Ascending aorta (tissue), 2 donors: Measurements from ENCODE around the gene UCHL1. TPM values are rescaled to one million over a fixed set of nuclear protein-coding genes. Genes with fewer than 3 reads are reported as not detected.
A peak's percentile ranks its signal among the peaks of the same experiment; 100 is the strongest.

ENCODE experiments used
- DNase-seq, 2 donors: peaks; one replicate each; pipeline ENCODE4 v3.0.0-alpha.2; 2019; ENCODE audit warnings: low spot score in 2 of 2
- H3K27ac ChIP-seq, 2 donors: fragments of 200-600 bp; sonication (generic); one replicate each; pipeline ENCODE4 v1.5.1; 2016 to 2017; ENCODE audit warnings: mild to moderate bottlenecking in 1 of 2
- H3K27me3 ChIP-seq: fragments of 200-600 bp; sonication (generic); one replicate; pipeline ENCODE4 v1.5.1; 2017
- H3K36me3 ChIP-seq, 2 donors: fragments of 200-600 bp; sonication (generic); one replicate each; pipeline ENCODE4 v1.5.1; 2016
- H3K4me1 ChIP-seq, 2 donors: fragments of 200-600 bp; sonication (generic); one replicate each; pipeline ENCODE4 v1.5.1; 2016 to 2017; ENCODE audit warnings: mild to moderate bottlenecking in 1 of 2
- H3K4me3 ChIP-seq, 2 donors: fragments of 200-600 bp; sonication (generic); one replicate each; pipeline ENCODE4 v1.5.1; 2016 to 2017; ENCODE audit warnings: mild to moderate bottlenecking in 1 of 2
- H3K9me3 ChIP-seq, 2 donors: fragments of 200-600 bp; sonication (generic); one replicate each; pipeline ENCODE4 v1.5.1; 2016
- CTCF ChIP-seq, 3 experiments: fragments of 200-600 bp in 2 of 3; fragments of 450-650 bp in 1 of 3; sonication (generic) in 2 of 3; IDR thresholded peaks; one replicate each; pipeline ENCODE4 v1.5.1; 2016 to 2019; ENCODE audit warnings: antibody characterized with exemption in 3 of 3, mild to moderate bottlenecking in 1 of 3, moderate library complexity in 1 of 3
- intact Hi-C: fragments of 100-400 bp; cut with DNase I; formaldehyde crosslinking; loops from one replicate; pipeline ENCODE4 v1.15.1; 2023
- total RNA-seq: library from RNA; depleted of rRNA; stranded (reverse); fragments of >200 nt; gene quantifications from one replicate; pipeline ENCODE4 v1.1.0, GENCODE V29; 2016

The UCHL1 gene
- total RNA-seq, 1 donor from 2014 or later = 119 TPM

- Histone ChIP-seq H3K4me1 (peaks cover 8 to 9% of the 10 kb centered on the region in 2 donors), H3K9me3 (no peaks in the 10 kb centered on the region), H3K27me3 (no peaks in the 10 kb centered on the region), H3K27ac (no peak overlapping the region), H3K4me3 (peak overlapping the region; percentile 56 to 74), H3K36me3 (no peaks in the 10 kb centered on the region)
- intact Hi-C loops = loop anchor here (5.0 kb wide), 1 partner anchor 625 kb away; no protein-coding TSS in a partner anchor
- DNase-seq = peak in 1 of 2 donors; percentile 70
- TF ChIP-seq CTCF (IDR thresholded peaks at IDR 0.05) = no peak
Observed at GRCh38 chr4:41257257-41257901, 651 bp downstream of the UCHL1 start.

GRCh38 chr4:41257906-41258305 is 1.2 kb downstream of the UCHL1 start:
- H3K4me1 ChIP-seq = peaks cover 8 to 9% of the 10 kb centered on the region in 2 donors
- intact Hi-C loops = loop anchor here (5.0 kb wide), 1 partner anchor 624 kb away; no protein-coding TSS in a partner anchor
- no peaks in the 10 kb centered on the region for H3K36me3 ChIP-seq
- no peak overlapping the region for H3K27ac ChIP-seq
- peak overlapping the region; percentile 56 to 74 for H3K4me3 ChIP-seq
- DNase-seq = no peak
- H3K9me3 ChIP-seq = no peaks in the 10 kb centered on the region
- H3K27me3 ChIP-seq = no peaks in the 10 kb centered on the region
- TF ChIP-seq CTCF (IDR thresholded peaks at IDR 0.05) = no peak

GRCh38 chr4:41258783-41259182 is 2.1 kb downstream of the UCHL1 start:
- intact Hi-C loops = loop anchor here (5.0 kb wide), 1 partner anchor 624 kb away; no protein-coding TSS in a partner anchor
- Histone ChIP-seq H3K4me1 (peaks cover 8 to 9% of the 10 kb centered on the region in 2 donors), H3K4me3 (no peak overlapping the region), H3K36me3 (no peaks in the 10 kb centered on the region), H3K27ac (no peak overlapping the region), H3K9me3 (no peaks in the 10 kb centered on the region), H3K27me3 (no peaks in the 10 kb centered on the region)
- peak in 2 of 3 experiments; percentile 41 to 56 for TF ChIP-seq CTCF (IDR thresholded peaks at IDR 0.05)
- DNase-seq = no peak

- Histone ChIP-seq H3K9me3 (no peaks in the 10 kb centered on the region), H3K4me3 (no peak overlapping the region), H3K27ac (no peak overlapping the region), H3K27me3 (no peaks in the 10 kb centered on the region), H3K4me1 (peaks cover 8 to 9% of the 10 kb centered on the region in 2 donors), H3K36me3 (no peaks in the 10 kb centered on the region)
- TF ChIP-seq CTCF (IDR thresholded peaks at IDR 0.05) = no peak
- intact Hi-C loops = no loop called here
- no peak for DNase-seq
Observed at GRCh38 chr4:41260116-41260733, 3.5 kb downstream of the UCHL1 start.

- intact Hi-C loops = no loop called here
- TF ChIP-seq CTCF (IDR thresholded peaks at IDR 0.05) = no peak
- no peaks in the 10 kb centered on the region for H3K36me3 ChIP-seq
- no peak overlapping the region for H3K27ac ChIP-seq
- H3K4me3 ChIP-seq = no peak overlapping the region
- no peaks in the 10 kb centered on the region for H3K27me3 ChIP-seq
- peaks cover 2 to 5% of the 10 kb centered on the region in 2 donors for H3K4me1 ChIP-seq
- no peak for DNase-seq
- H3K9me3 ChIP-seq = no peaks in the 10 kb centered on the region
Observed at GRCh38 chr4:41262198-41262597, 5.5 kb downstream of the UCHL1 start.
